H1 (cell line): ENCODE measurements around the gene NXN. TPM values are rescaled to one million over a fixed set of nuclear protein-coding genes. Genes with fewer than 3 reads are reported as not detected.

Source experiments
- CTCF ChIA-PET: fragments of 300-600 bp; sonication (Branson Sonifier 250); formaldehyde crosslinking; loops from one replicate; lab custom pipeline; 2021; ENCODE audit not compliant: partially characterized antibody; lab: Charles Lee
- POLR2A ChIA-PET: fragments of 300-600 bp; sonication (Branson Sonifier 250); formaldehyde crosslinking; loops from one replicate; lab custom pipeline; 2021; ENCODE audit warnings: inconsistent platforms; ENCODE audit not compliant: partially characterized antibody; lab: Charles Lee
- DNase-seq, 2 experiments: peaks; one replicate each; pipeline versions ENCODE4 v3.0.0 to v3.0.0-alpha.2; 2010 to 2022; ENCODE audit warnings: low spot score in 2 of 2, low read depth in 1 of 2, mixed read lengths in 1 of 2
- FAIRE-seq: peaks from 2 replicates; lab custom pipeline; 2011; peaks lifted over from hg19 to GRCh38; lab: Jason Lieb, UNC
- H2AFZ ChIP-seq: 2 replicates; pipeline ENCODE4 v1.8.1; 2012; ENCODE audit warnings: low read length, inconsistent platforms
- H2AK5ac ChIP-seq: 2 replicates; pipeline ENCODE4 v1.6.1; 2013; ENCODE audit warnings: low read depth, low read length
- H2BK120ac ChIP-seq: replicated peaks from 2 replicates; pipeline ENCODE3; 2013; ENCODE audit warnings: low read depth, low read length, inconsistent platforms
- H2BK12ac ChIP-seq: 2 replicates; pipeline ENCODE4 v1.6.1; 2013; ENCODE audit warnings: low read depth, low read length
- H2BK15ac ChIP-seq: 2 replicates; pipeline ENCODE4 v1.6.1; 2013; ENCODE audit warnings: low read length
- H2BK20ac ChIP-seq: 2 replicates; pipeline ENCODE4 v1.6.1; 2013; ENCODE audit warnings: low read length
- H2BK5ac ChIP-seq: 2 replicates; pipeline ENCODE4 v1.6.1; 2013; ENCODE audit warnings: low read depth, low read length
- H3K14ac ChIP-seq: 2 replicates; pipeline ENCODE4 v1.6.1; 2013; ENCODE audit warnings: inconsistent platforms; ENCODE audit not compliant: insufficient read length
- H3K18ac ChIP-seq: 2 replicates; pipeline ENCODE4 v1.6.1; 2013; ENCODE audit warnings: low read length; ENCODE audit errors: extremely low read depth
- H3K23ac ChIP-seq: 2 replicates; pipeline ENCODE4 v1.6.1; 2013; ENCODE audit warnings: inconsistent platforms; ENCODE audit not compliant: insufficient read length
- H3K23me2 ChIP-seq: 2 replicates; pipeline ENCODE4 v1.6.1; 2013; ENCODE audit warnings: low read depth, low read length
- H3K27ac ChIP-seq: 2 replicates; pipeline ENCODE4 v1.6.1; 2011; ENCODE audit warnings: low read depth, low read length, inconsistent platforms
- H3K27me3 ChIP-seq, 4 experiments: replicated peaks in 1 of 4; 1 replicate in 1 of 4; 2 replicates in 3 of 4; pipeline versions ENCODE4 v1.6.1 to v1.8.1; 2011 to 2013; ENCODE audit warnings: low read length in 3 of 4, mild to moderate bottlenecking in 3 of 4, inconsistent platforms in 2 of 4, mixed read lengths in 2 of 4, moderate library complexity in 1 of 4; ENCODE audit not compliant: control insufficient read depth in 3 of 4, insufficient read depth in 3 of 4; ENCODE audit errors: extremely low read depth in 1 of 4
- H3K36me3 ChIP-seq, 4 experiments: 2 replicates each; pipeline versions ENCODE4 v1.6.1 to v1.8.1; 2011 to 2013; ENCODE audit warnings: mild to moderate bottlenecking in 4 of 4, low read length in 3 of 4, moderate library complexity in 2 of 4, control low read depth in 1 of 4, inconsistent platforms in 1 of 4; ENCODE audit not compliant: insufficient read depth in 4 of 4, control insufficient read depth in 2 of 4
- H3K4ac ChIP-seq: replicated peaks from 2 replicates; pipeline ENCODE3; 2013; ENCODE audit warnings: low read length, low read depth, mixed read lengths, inconsistent platforms; ENCODE audit not compliant: insufficient read length
- H3K4me1 ChIP-seq, 4 experiments: replicated peaks in 1 of 4; 1 replicate in 1 of 4; 2 replicates in 3 of 4; pipeline versions ENCODE4 v1.6.1 to v1.8.1; 2011 to 2013; ENCODE audit warnings: low read length in 3 of 4, inconsistent platforms in 2 of 4, mixed read lengths in 1 of 4; ENCODE audit not compliant: insufficient read depth in 4 of 4, control insufficient read depth in 3 of 4
- H3K4me2 ChIP-seq, 2 experiments: 2 replicates each; pipeline versions ENCODE4 v1.6.1 to v1.8.1; 2011 to 2013; ENCODE audit warnings: low read depth in 2 of 2, low read length in 2 of 2, control low read depth in 1 of 2, inconsistent platforms in 1 of 2, mild to moderate bottlenecking in 1 of 2; ENCODE audit not compliant: insufficient read depth in 1 of 2
- H3K4me3 ChIP-seq, 4 experiments: fragments of 200-600, 300-600 bp in 1 of 4; sonication (generic), shearing (Covaris generic), sonication (Bioruptor Twin) in 1 of 4; 2 replicates each; pipeline versions ENCODE4 v1.5.1 to v1.8.1; 2011 to 2016; ENCODE audit warnings: low read length in 4 of 4, low read depth in 3 of 4, control low read depth in 2 of 4, inconsistent platforms in 2 of 4, mild to moderate bottlenecking in 2 of 4, mixed read lengths in 1 of 4, moderate library complexity in 1 of 4; ENCODE audit not compliant: insufficient read depth in 2 of 4; ENCODE audit errors: extremely low read depth in 1 of 4
- H3K56ac ChIP-seq: replicated peaks from 2 replicates; pipeline ENCODE3; 2013; ENCODE audit warnings: low read depth, mild to moderate bottlenecking, mixed read lengths, low read length, inconsistent platforms; ENCODE audit not compliant: insufficient read length
- H3K79me1 ChIP-seq: 2 replicates; pipeline ENCODE4 v1.6.1; 2013; ENCODE audit warnings: low read depth, low read length, control low read depth
- H3K79me2 ChIP-seq, 2 experiments: 2 replicates each; pipeline versions ENCODE4 v1.6.1 to v1.8.1; 2012 to 2013; ENCODE audit warnings: low read length in 2 of 2, mild to moderate bottlenecking in 2 of 2, inconsistent platforms in 1 of 2; ENCODE audit not compliant: insufficient read depth in 2 of 2, control insufficient read depth in 1 of 2
- H3K9ac ChIP-seq, 4 experiments: replicated peaks in 1 of 4; 1 replicate in 1 of 4; 2 replicates in 3 of 4; pipeline versions ENCODE4 v1.6.1 to v1.8.1; 2011 to 2013; ENCODE audit warnings: low read depth in 3 of 4, low read length in 3 of 4, control low read depth in 2 of 4, mild to moderate bottlenecking in 2 of 4, moderate library complexity in 2 of 4, inconsistent platforms in 1 of 4; ENCODE audit errors: extremely low read depth in 1 of 4
- H3K9me3 ChIP-seq, 2 experiments: 2 replicates each; pipeline versions ENCODE4 v1.6.1 to v1.8.1; 2012 to 2013; ENCODE audit warnings: mild to moderate bottlenecking in 2 of 2, moderate library complexity in 2 of 2, control low read depth in 1 of 2, inconsistent platforms in 1 of 2, low read depth in 1 of 2, low read length in 1 of 2, mixed read lengths in 1 of 2; ENCODE audit not compliant: insufficient read depth in 2 of 2
- H4K20me1 ChIP-seq, 2 experiments: replicated peaks in 1 of 2; 2 replicates each; pipeline versions ENCODE3 to v1.8.1; 2011 to 2013; ENCODE audit warnings: inconsistent platforms in 2 of 2, low read length in 2 of 2, mild to moderate bottlenecking in 1 of 2; ENCODE audit not compliant: insufficient read depth in 2 of 2, control insufficient read depth in 1 of 2
- H4K5ac ChIP-seq: 2 replicates; pipeline ENCODE4 v1.6.1; 2013; ENCODE audit warnings: low read length, low read depth, mixed read lengths, inconsistent platforms; ENCODE audit not compliant: insufficient read length
- H4K8ac ChIP-seq: 2 replicates; pipeline ENCODE4 v1.8.0; 2013; ENCODE audit warnings: mild to moderate bottlenecking, moderate library complexity, low read length, inconsistent platforms; ENCODE audit not compliant: insufficient read depth; ENCODE audit errors: extremely low read depth
- H4K91ac ChIP-seq: replicated peaks from 2 replicates; pipeline ENCODE3; 2013; ENCODE audit warnings: low read length, mixed read lengths, inconsistent platforms; ENCODE audit not compliant: insufficient read length
- SP1 ChIP-seq: IDR thresholded peaks from 2 replicates; pipeline ENCODE4 v1.6.1; 2011; ENCODE audit warnings: low read depth, low read length
- SUZ12 ChIP-seq: fragments of 200-600 bp; sonication (generic); IDR thresholded peaks from 2 replicates; pipeline ENCODE4 v1.6.1; 2012; ENCODE audit warnings: mild to moderate bottlenecking, inconsistent platforms, low read length, moderate library complexity, mixed read lengths
- TEAD4 ChIP-seq: IDR thresholded peaks from 2 replicates; pipeline ENCODE4 v1.6.1; 2012; ENCODE audit warnings: low read depth, low read length, inconsistent platforms, mixed read lengths
- WGBS, 2 experiments: shearing (Covaris generic) in 1 of 2; methylation state at CpG; one replicate each; pipeline versions ENCODE4 v1.1.6 to v1.1.7; 2013 to 2015; ENCODE audit warnings: low lambda C conversion rate in 2 of 2, mixed read lengths in 2 of 2, inconsistent platforms in 1 of 2, low coverage in 1 of 2, missing lambda C conversion rate in 1 of 2; ENCODE audit not compliant: insufficient replicate concordance in 2 of 2, insufficient coverage in 1 of 2, insufficient read length in 1 of 2; ENCODE audit errors: extremely low coverage in 1 of 2, missing lambda C conversion rate in 1 of 2; 5-methylcytosine and 5-hydroxymethylcytosine counted together
- polyA plus RNA-seq, 7 experiments: library from polyadenylated mRNA; depleted of rRNA in 3 of 7; stranded (reverse) in 5 of 7; unstranded in 2 of 7; fragments of >200 nt in 5 of 7; fragments of 200-250 nt in 2 of 7; gene quantifications; 1 replicate in 5 of 7; 2 replicates in 1 of 7; 4 replicates in 1 of 7; pipeline versions ENCODE4 v1.2.1 to v1.2.3, GENCODE V29; 2011 to 2013; ENCODE audit warnings: missing spikeins in 2 of 7, mixed read lengths in 2 of 7
- total RNA-seq: library from RNA; stranded (reverse); fragmentation: NEBNext Ultra II Directional; extraction: Animal tissue kit (Norgen Biotek cat#: 25700); gene quantifications from 2 replicates; pipeline ENCODE4 v1.2.1, GENCODE V29; 2021

The NXN gene
- total and polyA plus RNA-seq, 2 of the 8 experiments (the other 6 are each of a cell fraction or from before 2014, with no cell fraction given) = 94.1 to 107 TPM

GRCh38 chr17:835263-835662 lies 144.3 kb downstream of the NXN start:
- CTCF ChIA-PET = interaction anchor here (0.9 to 1.6 kb wide), 2 partner anchors 40 to 43 kb away, joined by 3 to 4 read pairs; no protein-coding TSS in a partner anchor
- no peaks in the 10 kb centered on the region for H3K23me2 ChIP-seq
- no peak overlapping the region for H3K9ac ChIP-seq
- H2BK120ac ChIP-seq = no peak overlapping the region
- H2BK15ac ChIP-seq = no peak overlapping the region
- no peak overlapping the region for H3K14ac ChIP-seq
- H3K18ac ChIP-seq = no peak overlapping the region
- peaks cover 0 to 2% of the 10 kb centered on the region in 2 experiments for H4K20me1 ChIP-seq
- no peak overlapping the region for H2AK5ac ChIP-seq
- H3K27ac ChIP-seq = no peak overlapping the region
- TF ChIP-seq SUZ12 (no peak), TEAD4 (peak; percentile 89), SP1 (no peak)
- TF ChIP-seq, all 59 proteins: peak for 1
- WGBS, 2 experiments = 65% methylated on average over 6 of the region's 9 CpGs; no CpG with 5 or more reads in 1 of the 2 experiments
- Histone ChIP-seq H3K36me3 (no peaks in the 10 kb centered on the region), H2BK12ac (no peak overlapping the region), H2BK5ac (no peak overlapping the region), H3K4ac (no peak overlapping the region), H3K79me1 (peaks cover 16% of the 10 kb centered on the region), H4K91ac (no peak overlapping the region), H3K4me1 (peaks cover 0 to 3% (median 0%) of the 10 kb centered on the region in 4 experiments; a peak in 3 of 7 replicates), H2AFZ (no peak overlapping the region), H2BK20ac (no peak overlapping the region), H3K27me3 (no peaks in the 10 kb centered on the region), H4K5ac (no peak overlapping the region), H3K79me2 (peaks cover 0 to 39% of the 10 kb centered on the region in 2 experiments; a peak in 2 of 4 replicates), H3K9me3 (no peaks in the 10 kb centered on the region), H3K4me3 (no peak overlapping the region), H4K8ac (no peak overlapping the region), H3K4me2 (no peak overlapping the region), H3K56ac (no peak overlapping the region), H3K23ac (no peak overlapping the region)
- FAIRE-seq = peak; percentile 65
- peak in 1 of 2 experiments; percentile 23 for DNase-seq
- POLR2A ChIA-PET = no interaction called here
